Esophagus muscularis mucosa (tissue), 4 donors: ENCODE measurements around the gene SF3B1.
"Not testable (repeated sequence)": the region's sequence is repeated elsewhere in the genome, so short reads cannot be mapped to it uniquely, and the experiment has no call there.

ENCODE experiments used
- EP300 ChIP-seq: sonication (generic); formaldehyde crosslinking; IDR thresholded peaks from one replicate; pipeline ENCODE4 v1.6.1; 2017; ENCODE audit warnings: antibody characterized with exemption
- POLR2A ChIP-seq: fragments of 450-650 bp; IDR thresholded peaks from one replicate; pipeline ENCODE4 v1.6.1; 2017; ENCODE audit warnings: antibody characterized with exemption, moderate library complexity, mild to moderate bottlenecking, low read depth
- POLR2AphosphoS5 ChIP-seq, 2 donors: sonication (generic); formaldehyde crosslinking; IDR thresholded peaks; one replicate each; pipeline ENCODE4 v1.6.1; 2017; ENCODE audit warnings: antibody characterized with exemption in 2 of 2
- TF ChIP-seq, protein P1 (sequence below), 3 experiments: fragments of 200-600 bp in 2 of 3; fragments of 450-650 bp in 1 of 3; sonication (generic) in 2 of 3; IDR thresholded peaks; one replicate each; pipeline ENCODE4 v1.5.1; 2017 to 2019; ENCODE audit warnings: antibody characterized with exemption in 3 of 3, mild to moderate bottlenecking in 2 of 3, moderate library complexity in 1 of 3

GRCh38 chr2:197343968-197344367 is 90.9 kb downstream of the SF3B1 start:
- TF ChIP-seq, protein P1, sequence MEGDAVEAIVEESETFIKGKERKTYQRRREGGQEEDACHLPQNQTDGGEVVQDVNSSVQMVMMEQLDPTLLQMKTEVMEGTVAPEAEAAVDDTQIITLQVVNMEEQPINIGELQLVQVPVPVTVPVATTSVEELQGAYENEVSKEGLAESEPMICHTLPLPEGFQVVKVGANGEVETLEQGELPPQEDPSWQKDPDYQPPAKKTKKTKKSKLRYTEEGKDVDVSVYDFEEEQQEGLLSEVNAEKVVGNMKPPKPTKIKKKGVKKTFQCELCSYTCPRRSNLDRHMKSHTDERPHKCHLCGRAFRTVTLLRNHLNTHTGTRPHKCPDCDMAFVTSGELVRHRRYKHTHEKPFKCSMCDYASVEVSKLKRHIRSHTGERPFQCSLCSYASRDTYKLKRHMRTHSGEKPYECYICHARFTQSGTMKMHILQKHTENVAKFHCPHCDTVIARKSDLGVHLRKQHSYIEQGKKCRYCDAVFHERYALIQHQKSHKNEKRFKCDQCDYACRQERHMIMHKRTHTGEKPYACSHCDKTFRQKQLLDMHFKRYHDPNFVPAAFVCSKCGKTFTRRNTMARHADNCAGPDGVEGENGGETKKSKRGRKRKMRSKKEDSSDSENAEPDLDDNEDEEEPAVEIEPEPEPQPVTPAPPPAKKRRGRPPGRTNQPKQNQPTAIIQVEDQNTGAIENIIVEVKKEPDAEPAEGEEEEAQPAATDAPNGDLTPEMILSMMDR (IDR thresholded peaks at IDR 0.05), result not testable (repeated sequence)
- TF ChIP-seq POLR2A; EP300; POLR2AphosphoS5 (IDR thresholded peaks at IDR 0.05): not testable (repeated sequence)
